IPS DF 4.7 (cell line): ENCODE results near the gene CRACR2B.

Source experiments
- DNase-seq: peaks from one replicate; pipeline ENCODE4 v3.0.0-alpha.2; 2013; ENCODE audit warnings: low spot score; ENCODE audit errors: extremely low read depth

The CRACR2B gene

GRCh38 chr11:838441-839279 is 10.9 kb downstream of the CRACR2B start:
- DNase-seq, result no peak

- no peak for DNase-seq
These were observed 11.5 kb downstream of the CRACR2B start for GRCh38 chr11:839280-839623.

- no peak for DNase-seq
These were observed 12.3 kb downstream of the CRACR2B start for GRCh38 chr11:839875-840617.

- no peak for DNase-seq
These were observed 14.3 kb downstream of the CRACR2B start for GRCh38 chr11:841981-842369.

GRCh38 chr11:842370-843002 is 14.8 kb downstream of the CRACR2B start, which contains the start of the genes POLR2L and TSPAN4:
Gene POLR2L, minus strand, starts transcription at chr11:842529. Its CDS starts 21 bp downstream, at chr11:842508.
Gene TSPAN4, plus strand, starts transcription at chr11:842852. Its CDS starts 7,453 bp downstream, at chr11:850305.
- DNase-seq, result no peak

GRCh38 chr11:843086-843734 is 15.5 kb downstream of the CRACR2B start:
- no peak for DNase-seq

- no peak for DNase-seq
These were observed 16.3 kb downstream of the CRACR2B start for GRCh38 chr11:843818-844692.

- no peak for DNase-seq
These were observed 17.2 kb downstream of the CRACR2B start for GRCh38 chr11:844693-845644.

- DNase-seq, result no peak
These were observed 18.3 kb downstream of the CRACR2B start for GRCh38 chr11:845872-846495.

GRCh38 chr11:846496-847098 is 18.9 kb downstream of the CRACR2B start:
- no peak for DNase-seq

GRCh38 chr11:847876-848275 is 20.2 kb downstream of the CRACR2B start:
- no peak for DNase-seq

GRCh38 chr11:848380-848931 is 20.7 kb downstream of the CRACR2B start:
- DNase-seq, result no peak

- DNase-seq, result no peak
These were observed 21.5 kb downstream of the CRACR2B start for GRCh38 chr11:849104-849824.

GRCh38 chr11:849951-850774 is 22.4 kb downstream of the CRACR2B start:
- DNase-seq, result no peak

- no peak for DNase-seq
These were observed 23.4 kb downstream of the CRACR2B start for GRCh38 chr11:850775-851763.

- DNase-seq, result no peak
These were observed 25.0 kb downstream of the CRACR2B start for GRCh38 chr11:852762-853161.
